ENCODE data around the gene DNAH11. TPM values are rescaled to one million over a fixed set of nuclear protein-coding genes. Genes with fewer than 3 reads are reported as not detected.

The DNAH11 gene
- total and polyA plus RNA-seq, 9 of the 15 experiments (the other 6 are each of a cell fraction or from before 2014, with no cell fraction given): under 0.01 TPM; not detected in 7

DNA sequence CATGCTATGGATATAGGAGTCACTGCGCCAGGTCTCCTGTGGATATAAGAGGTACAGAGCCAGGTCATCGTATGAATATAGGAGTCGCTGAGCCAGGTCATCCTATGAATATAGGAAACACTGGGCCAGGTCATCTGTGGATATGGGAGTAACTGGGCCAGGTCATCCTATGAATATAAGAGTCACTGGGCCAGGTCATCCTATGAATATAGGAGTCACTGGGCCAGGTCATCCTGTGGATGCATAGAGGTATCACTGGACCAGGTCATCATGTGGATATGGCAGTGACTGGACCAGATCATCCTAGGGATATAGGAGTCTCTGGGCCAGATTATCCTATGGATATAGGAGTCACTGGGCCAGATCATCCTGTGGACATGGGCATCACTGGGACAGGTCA is 181.7 kb downstream of the DNAH11 start (continued):
- TF ChIP-seq TSC22D4 (tag; IDR thresholded peaks at IDR 0.05): no peak
- no peak for TF ChIP-seq SRSF7 (optimal IDR thresholded peaks at IDR 0.05; ENCODE audit: low read depth, low read length)
- TF ChIP-seq ZNF253 (CRISPR knock-in tag; conservative IDR thresholded peaks at IDR 0.05): no peak
- TF ChIP-seq ARHGAP35 (IDR thresholded peaks at IDR 0.05; ENCODE audit: partially characterized antibody): no peak
- no peak for TF ChIP-seq ZSCAN32 (CRISPR knock-in tag; IDR thresholded peaks at IDR 0.05)
- no peak for TF ChIP-seq CCAR2 (IDR thresholded peaks at IDR 0.05; ENCODE audit: low read depth, low read length)
- no peak for TF ChIP-seq RNF2 (IDR thresholded peaks at IDR 0.05)
- no peak for TF ChIP-seq ZNF583 (CRISPR knock-in tag; IDR thresholded peaks at IDR 0.05)
- no peak for TF ChIP-seq TCF7 (IDR thresholded peaks at IDR 0.05; ENCODE audit: borderline replicate concordance)
- TF ChIP-seq, protein P1, sequence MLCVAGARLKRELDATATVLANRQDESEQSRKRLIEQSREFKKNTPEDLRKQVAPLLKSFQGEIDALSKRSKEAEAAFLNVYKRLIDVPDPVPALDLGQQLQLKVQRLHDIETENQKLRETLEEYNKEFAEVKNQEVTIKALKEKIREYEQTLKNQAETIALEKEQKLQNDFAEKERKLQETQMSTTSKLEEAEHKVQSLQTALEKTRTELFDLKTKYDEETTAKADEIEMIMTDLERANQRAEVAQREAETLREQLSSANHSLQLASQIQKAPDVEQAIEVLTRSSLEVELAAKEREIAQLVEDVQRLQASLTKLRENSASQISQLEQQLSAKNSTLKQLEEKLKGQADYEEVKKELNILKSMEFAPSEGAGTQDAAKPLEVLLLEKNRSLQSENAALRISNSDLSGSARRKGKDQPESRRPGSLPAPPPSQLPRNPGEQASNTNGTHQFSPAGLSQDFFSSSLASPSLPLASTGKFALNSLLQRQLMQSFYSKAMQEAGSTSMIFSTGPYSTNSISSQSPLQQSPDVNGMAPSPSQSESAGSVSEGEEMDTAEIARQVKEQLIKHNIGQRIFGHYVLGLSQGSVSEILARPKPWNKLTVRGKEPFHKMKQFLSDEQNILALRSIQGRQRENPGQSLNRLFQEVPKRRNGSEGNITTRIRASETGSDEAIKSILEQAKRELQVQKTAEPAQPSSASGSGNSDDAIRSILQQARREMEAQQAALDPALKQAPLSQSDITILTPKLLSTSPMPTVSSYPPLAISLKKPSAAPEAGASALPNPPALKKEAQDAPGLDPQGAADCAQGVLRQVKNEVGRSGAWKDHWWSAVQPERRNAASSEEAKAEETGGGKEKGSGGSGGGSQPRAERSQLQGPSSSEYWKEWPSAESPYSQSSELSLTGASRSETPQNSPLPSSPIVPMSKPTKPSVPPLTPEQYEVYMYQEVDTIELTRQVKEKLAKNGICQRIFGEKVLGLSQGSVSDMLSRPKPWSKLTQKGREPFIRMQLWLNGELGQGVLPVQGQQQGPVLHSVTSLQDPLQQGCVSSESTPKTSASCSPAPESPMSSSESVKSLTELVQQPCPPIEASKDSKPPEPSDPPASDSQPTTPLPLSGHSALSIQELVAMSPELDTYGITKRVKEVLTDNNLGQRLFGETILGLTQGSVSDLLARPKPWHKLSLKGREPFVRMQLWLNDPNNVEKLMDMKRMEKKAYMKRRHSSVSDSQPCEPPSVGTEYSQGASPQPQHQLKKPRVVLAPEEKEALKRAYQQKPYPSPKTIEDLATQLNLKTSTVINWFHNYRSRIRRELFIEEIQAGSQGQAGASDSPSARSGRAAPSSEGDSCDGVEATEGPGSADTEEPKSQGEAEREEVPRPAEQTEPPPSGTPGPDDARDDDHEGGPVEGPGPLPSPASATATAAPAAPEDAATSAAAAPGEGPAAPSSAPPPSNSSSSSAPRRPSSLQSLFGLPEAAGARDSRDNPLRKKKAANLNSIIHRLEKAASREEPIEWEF (CRISPR knock-in tag; IDR thresholded peaks at IDR 0.05): no peak

Data from K562 (cell line).